ENCODE measurements around the gene DHRS7. TPM values are rescaled to one million over a fixed set of nuclear protein-coding genes. Genes with fewer than 3 reads are reported as not detected.
"Not testable (repeated sequence)": the region's sequence is repeated elsewhere in the genome, so short reads cannot be mapped to it uniquely, and the experiment has no call there.

DHRS7 gene
- total RNA-seq, 2 experiments from 2014 or later = 77.1 to 80.3 TPM

- POLR2A ChIA-PET = interaction anchor here (0.6 to 1.4 kb wide), 2 partner anchors 88 to 95 kb away, joined by 4 to 5 read pairs; partner anchors contain the start of gene PPM1A
- CTCF ChIA-PET = no interaction called here
These were observed 3.7 kb downstream of the DHRS7 start for GRCh38 chr14:60161196-60162107.

GRCh38 chr14:60160422-60160821 is 4.8 kb downstream of the DHRS7 start:
- POLR2A ChIA-PET = no interaction called here
- CTCF ChIA-PET = no interaction called here

GRCh38 chr14:60154671-60155070 is 10.5 kb downstream of the DHRS7 start:
- ChIA-PET POLR2A (interaction anchor here (0.7 to 1.3 kb wide), 2 partner anchors 11 to 35 kb away, joined by 3 to 9 read pairs; partner anchors contain the start of gene DHRS7), CTCF (interaction anchor here (0.9 to 1.1 kb wide), 2 partner anchors 9 kb away, joined by 3 read pairs; no protein-coding TSS in a partner anchor)

- CTCF ChIA-PET = interaction anchor here (0.5 to 1.1 kb wide), 2 partner anchors 10 to 1060 kb away, joined by 3 read pairs; no protein-coding TSS in a partner anchor
- POLR2A ChIA-PET = interaction anchor here (0.7 to 1.3 kb wide), 3 partner anchors 12 to 95 kb away, joined by 3 to 9 read pairs (median 3); partner anchors contain the start of genes DHRS7 and PPM1A
These were observed 11.2 kb downstream of the DHRS7 start for GRCh38 chr14:60153991-60154390.

GRCh38 chr14:60151715-60152114 is 13.5 kb downstream of the DHRS7 start:
- ChIA-PET CTCF (interaction anchor here (0.9 kb wide), 1 partner anchor 18 kb away, joined by 3 read pairs; no protein-coding TSS in a partner anchor), POLR2A (interaction anchor here (1.2 to 1.9 kb wide), 2 partner anchors 13 to 97 kb away, joined by 5 to 9 read pairs; partner anchors contain the start of genes DHRS7 and PPM1A)

GRCh38 chr14:60134702-60135101 is 30.5 kb downstream of the DHRS7 start:
- ChIA-PET CTCF (interaction anchor here (1.0 kb wide), 1 partner anchor 17 kb away, joined by 3 read pairs; no protein-coding TSS in a partner anchor), POLR2A (no interaction called here)

GRCh38 chr14:60133487-60133886 is 31.7 kb downstream of the DHRS7 start:
- CTCF ChIA-PET = interaction anchor here (1.0 kb wide), 1 partner anchor 18 kb away, joined by 3 read pairs; no protein-coding TSS in a partner anchor

GRCh38 chr14:60125918-60126317 is 39.3 kb downstream of the DHRS7 start:
- ChIA-PET POLR2A (no interaction called here), CTCF (no interaction called here)

More at GRCh38 chr14:60133487-60133886, 31.7 kb downstream of the DHRS7 start:
- POLR2A ChIA-PET = no interaction called here

- POLR2A ChIA-PET = no interaction called here
- CTCF ChIA-PET = no interaction called here
These were observed 49.0 kb downstream of the DHRS7 start for GRCh38 chr14:60116181-60116580.

GRCh38 chr14:60114881-60115280 is 50.3 kb downstream of the DHRS7 start:
- ChIA-PET CTCF (no interaction called here), POLR2A (no interaction called here)

GRCh38 chr14:60111732-60112131 is 53.5 kb downstream of the DHRS7 start:
- CTCF ChIA-PET = no interaction called here
- POLR2A ChIA-PET = no interaction called here

- ChIA-PET CTCF (no interaction called here), POLR2A (no interaction called here)
These were observed 57.7 kb downstream of the DHRS7 start for GRCh38 chr14:60107477-60107876.

- CTCF ChIA-PET = no interaction called here
These were observed 58.9 kb downstream of the DHRS7 start for GRCh38 chr14:60106339-60106738.

GRCh38 chr14:60102389-60102788 is 62.8 kb downstream of the DHRS7 start:
- CTCF ChIA-PET = no interaction called here
- POLR2A ChIA-PET = no interaction called here

More at GRCh38 chr14:60106339-60106738, 58.9 kb downstream of the DHRS7 start:
- POLR2A ChIA-PET = no interaction called here

- ChIA-PET POLR2A (no interaction called here), CTCF (no interaction called here)
These were observed 63.4 kb downstream of the DHRS7 start for GRCh38 chr14:60101786-60102185.

- CTCF ChIA-PET, POLR2A ChIA-PET: not testable (repeated sequence)
These were observed 65.3 kb downstream of the DHRS7 start for GRCh38 chr14:60099855-60100254.

GRCh38 chr14:60097974-60098373 is 67.2 kb downstream of the DHRS7 start:
- ChIA-PET POLR2A (no interaction called here), CTCF (no interaction called here)

- CTCF ChIA-PET = interaction anchor here (0.7 kb wide), 1 partner anchor 116 kb away, joined by 3 read pairs; no protein-coding TSS in a partner anchor
- POLR2A ChIA-PET = interaction anchor here (0.7 kb wide), 1 partner anchor 215 kb away, joined by 3 read pairs; no protein-coding TSS in a partner anchor
These were observed 69.3 kb downstream of the DHRS7 start for GRCh38 chr14:60095781-60096450.

- ChIA-PET CTCF (interaction anchor here (0.7 kb wide), 1 partner anchor 115 kb away, joined by 3 read pairs; no protein-coding TSS in a partner anchor), POLR2A (interaction anchor here (0.7 kb wide), 1 partner anchor 215 kb away, joined by 3 read pairs; no protein-coding TSS in a partner anchor)
These were observed 70.0 kb downstream of the DHRS7 start for GRCh38 chr14:60095231-60095630.

GRCh38 chr14:60094306-60094897 is 70.8 kb downstream of the DHRS7 start:
- ChIA-PET POLR2A (no interaction called here), CTCF (no interaction called here)
